WTC11 (cell line): ENCODE results near the gene CORO1C.

Experiments used
- AFF4 ChIP-seq: sonication (generic); formaldehyde crosslinking; IDR thresholded peaks from 2 replicates; pipeline ENCODE4 v1.8.1; 2023; ENCODE audit warnings: mild to moderate bottlenecking, missing genetic modification reagents, borderline replicate concordance
- CTCF ChIP-seq: fragments of 200-600 bp; IDR thresholded peaks from 2 replicates; pipeline ENCODE4 v1.8.0; 2022; ENCODE audit warnings: antibody characterized with exemption
- TF ChIP-seq, protein P1 (sequence below): sonication (generic); formaldehyde crosslinking; IDR thresholded peaks from 2 replicates; pipeline ENCODE4 v1.8.1; 2022; ENCODE audit warnings: low read depth, missing genetic modification reagents, borderline replicate concordance
- TF ChIP-seq, protein P2 (sequence below): sonication (generic); formaldehyde crosslinking; IDR thresholded peaks from 2 replicates; pipeline ENCODE4 v1.8.0; 2023; ENCODE audit warnings: missing genetic modification reagents

GRCh38 chr12:108613548-108613947 is 117.8 kb downstream of the CORO1C start:
- TF ChIP-seq, protein P1, sequence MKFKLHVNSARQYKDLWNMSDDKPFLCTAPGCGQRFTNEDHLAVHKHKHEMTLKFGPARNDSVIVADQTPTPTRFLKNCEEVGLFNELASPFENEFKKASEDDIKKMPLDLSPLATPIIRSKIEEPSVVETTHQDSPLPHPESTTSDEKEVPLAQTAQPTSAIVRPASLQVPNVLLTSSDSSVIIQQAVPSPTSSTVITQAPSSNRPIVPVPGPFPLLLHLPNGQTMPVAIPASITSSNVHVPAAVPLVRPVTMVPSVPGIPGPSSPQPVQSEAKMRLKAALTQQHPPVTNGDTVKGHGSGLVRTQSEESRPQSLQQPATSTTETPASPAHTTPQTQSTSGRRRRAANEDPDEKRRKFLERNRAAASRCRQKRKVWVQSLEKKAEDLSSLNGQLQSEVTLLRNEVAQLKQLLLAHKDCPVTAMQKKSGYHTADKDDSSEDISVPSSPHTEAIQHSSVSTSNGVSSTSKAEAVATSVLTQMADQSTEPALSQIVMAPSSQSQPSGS (CRISPR knock-in tag) = no peak
- TF ChIP-seq CTCF (no peak), AFF4 (CRISPR knock-in tag) (no peak)
- TF ChIP-seq, protein P2, sequence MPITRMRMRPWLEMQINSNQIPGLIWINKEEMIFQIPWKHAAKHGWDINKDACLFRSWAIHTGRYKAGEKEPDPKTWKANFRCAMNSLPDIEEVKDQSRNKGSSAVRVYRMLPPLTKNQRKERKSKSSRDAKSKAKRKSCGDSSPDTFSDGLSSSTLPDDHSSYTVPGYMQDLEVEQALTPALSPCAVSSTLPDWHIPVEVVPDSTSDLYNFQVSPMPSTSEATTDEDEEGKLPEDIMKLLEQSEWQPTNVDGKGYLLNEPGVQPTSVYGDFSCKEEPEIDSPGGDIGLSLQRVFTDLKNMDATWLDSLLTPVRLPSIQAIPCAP (CRISPR knock-in tag) = no peak
